Esophagus muscularis mucosa (tissue), 3 donors: ENCODE results near the gene RCBTB2.
"Not testable (repeated sequence)": the region's sequence is repeated elsewhere in the genome, so short reads cannot be mapped to it uniquely, and the experiment has no call there.

ENCODE experiments used
- CTCF ChIP-seq, 3 experiments: fragments of 200-600 bp in 2 of 3; fragments of 450-650 bp in 1 of 3; sonication (generic) in 2 of 3; IDR thresholded peaks; one replicate each; pipeline ENCODE4 v1.5.1; 2017 to 2019; ENCODE audit warnings: antibody characterized with exemption in 3 of 3, mild to moderate bottlenecking in 2 of 3, moderate library complexity in 1 of 3
- POLR2A ChIP-seq: fragments of 450-650 bp; IDR thresholded peaks from one replicate; pipeline ENCODE4 v1.6.1; 2017; ENCODE audit warnings: antibody characterized with exemption, moderate library complexity, mild to moderate bottlenecking, low read depth
- POLR2AphosphoS5 ChIP-seq, 2 donors: sonication (generic); formaldehyde crosslinking; IDR thresholded peaks; one replicate each; pipeline ENCODE4 v1.6.1; 2017; ENCODE audit warnings: antibody characterized with exemption in 2 of 2

- TF ChIP-seq CTCF (IDR thresholded peaks at IDR 0.05); POLR2A; POLR2AphosphoS5 (IDR thresholded peaks at IDR 0.05): not testable (repeated sequence)
Observed at GRCh38 chr13:48579919-48580180, 47.0 kb upstream of the RCBTB2 start.
